NCI-H510A treated with DMSO at 0.1 percent for 48 hours (cell line): ENCODE data around the gene SCAANT1.
A peak's percentile ranks its signal among the peaks of the same experiment; 100 is the strongest.

Source experiments
- DNase-seq: peaks from one replicate; lab custom pipeline; 2025; lab: John Stamatoyannopoulos, UW

Gene SCAANT1

GRCh38 chr3:63934041-63934866, 22.1 kb upstream of the SCAANT1 start:
- DNase-seq, result no peak

DNA sequence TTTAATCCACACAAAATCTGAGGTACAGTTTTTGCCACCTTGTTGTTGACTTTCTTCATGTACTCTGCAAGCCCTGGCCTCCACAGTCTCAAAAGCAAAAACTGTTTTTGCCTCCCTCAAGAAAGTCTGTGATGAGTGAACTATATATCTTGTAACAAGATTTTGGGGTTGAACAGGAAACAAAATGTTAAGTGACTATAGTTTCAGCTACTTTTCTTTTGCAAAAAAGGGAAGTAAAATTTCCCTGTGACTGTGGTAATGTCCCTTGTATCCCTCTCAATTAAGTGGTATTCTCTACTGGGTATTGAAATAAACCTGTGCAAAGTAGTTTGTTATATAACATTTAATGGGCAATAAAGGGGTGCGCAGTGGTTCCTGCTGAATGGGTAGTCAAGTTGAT, 21.3 kb upstream of the SCAANT1 start:
- no peak for DNase-seq

DNA sequence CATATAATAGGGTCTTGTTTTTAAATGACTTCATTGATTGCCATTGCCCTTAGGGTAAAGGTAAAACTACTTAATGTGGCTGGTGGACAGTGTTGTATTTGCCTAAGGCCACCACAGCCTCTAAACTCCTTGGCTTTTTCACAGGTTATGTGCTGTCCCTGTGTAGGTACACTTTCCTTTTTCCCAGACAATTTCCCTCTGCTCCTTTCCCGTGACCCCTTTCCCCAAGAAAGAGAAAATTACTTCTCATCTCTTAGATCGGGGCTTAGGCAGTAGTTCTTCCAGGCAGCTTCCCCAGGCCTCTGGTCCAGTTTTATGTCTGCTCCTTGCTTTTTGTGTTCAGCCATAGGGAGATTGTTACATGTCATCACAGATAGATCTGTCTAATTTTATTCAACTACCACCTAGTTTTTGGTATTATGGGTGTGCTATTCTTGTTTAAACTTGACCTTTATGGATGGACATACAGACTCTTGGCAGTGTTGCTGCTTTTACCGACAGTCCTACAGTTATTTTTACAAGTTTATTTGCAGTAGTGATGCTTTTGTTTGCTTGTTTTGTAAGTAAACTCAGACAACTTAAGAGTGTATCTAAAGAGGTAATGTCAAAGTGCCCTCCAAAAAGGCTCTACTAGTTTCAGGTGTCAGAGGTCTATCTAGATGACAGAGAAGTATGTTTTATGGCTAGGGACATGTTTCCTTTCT, 20.5 kb upstream of the SCAANT1 start:
- no peak for DNase-seq

DNA sequence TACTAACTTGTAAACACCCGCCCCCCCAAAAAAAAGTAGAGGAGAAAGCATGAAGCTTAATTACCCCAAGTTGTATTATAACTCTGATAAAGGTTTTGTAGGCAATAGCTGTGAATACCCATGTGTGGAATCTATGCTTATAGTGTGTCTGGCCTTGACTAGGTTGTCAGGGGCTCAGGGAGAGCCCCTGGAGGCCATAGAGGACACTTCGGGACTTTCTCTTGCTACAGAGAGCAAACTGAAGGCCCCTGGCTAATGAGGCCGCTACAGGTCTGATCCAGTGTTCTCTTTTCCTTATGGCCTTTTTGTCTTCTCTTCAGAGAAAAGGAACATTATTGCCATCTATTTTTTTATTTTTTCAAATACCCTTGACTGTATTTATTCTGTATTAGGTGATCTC, 19.1 kb upstream of the SCAANT1 start:
- DNase-seq, result no peak

GRCh38 chr3:63927422-63928280, 15.5 kb upstream of the SCAANT1 start:
- DNase-seq, result no peak

- no peak for DNase-seq
Observed at GRCh38 chr3:63926309-63926708, 14.1 kb upstream of the SCAANT1 start.

GRCh38 chr3:63922491-63923199, 10.5 kb upstream of the SCAANT1 start:
- DNase-seq, result no peak

DNA sequence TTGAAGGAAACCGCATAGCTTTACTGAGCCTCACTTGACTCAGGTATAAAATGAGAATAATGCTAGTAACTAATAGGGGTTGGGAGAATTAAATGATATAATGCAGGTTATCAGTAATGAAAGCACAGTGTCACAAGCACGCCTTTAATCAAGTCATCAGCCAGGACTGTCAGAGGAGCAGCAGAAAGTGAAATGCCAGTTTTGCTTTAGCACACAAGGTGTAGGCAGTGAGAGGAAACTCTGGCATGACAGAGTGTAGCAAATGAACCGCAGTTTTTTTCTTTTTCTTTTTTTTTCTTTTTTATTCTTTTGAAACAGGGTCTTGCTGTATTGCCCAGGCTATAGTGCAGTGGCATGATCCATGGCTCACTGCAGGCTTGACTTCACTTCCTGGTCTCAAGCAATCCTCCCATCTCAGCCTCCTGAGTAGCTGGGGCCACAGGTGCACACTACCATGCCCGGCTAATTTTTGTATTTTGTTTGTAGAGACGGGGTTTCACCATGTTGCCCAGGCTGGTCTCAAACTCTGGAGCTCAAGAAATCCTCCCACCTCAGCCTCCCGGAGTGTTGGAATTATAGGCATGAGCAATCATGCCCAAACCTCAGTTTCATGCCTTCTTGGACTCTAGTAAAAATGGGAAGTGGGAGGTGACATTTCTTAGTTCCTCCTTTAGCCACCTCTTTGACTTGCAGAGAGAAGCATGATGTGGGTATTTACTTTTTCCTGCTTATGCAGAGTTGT, 9.7 kb upstream of the SCAANT1 start:
- DNase-seq, result no peak

DNA sequence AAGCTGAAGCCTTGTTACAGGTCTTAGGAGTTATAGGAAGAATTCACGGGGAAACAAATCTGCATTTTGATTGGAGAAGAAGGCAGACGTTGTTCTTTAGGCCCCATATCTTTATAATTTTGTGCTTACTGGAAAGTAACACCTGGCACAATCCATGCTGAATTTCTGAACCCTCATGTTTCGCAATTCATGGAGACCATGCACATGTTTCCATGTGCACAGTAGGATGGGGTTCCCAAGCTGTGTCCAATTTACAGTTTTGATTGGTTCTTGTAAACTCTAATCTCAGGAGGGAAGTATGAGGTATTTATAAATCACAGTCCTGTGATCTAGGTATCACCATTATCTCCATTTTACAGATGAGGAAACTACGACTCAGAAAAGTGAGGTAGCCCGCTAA, 7.8 kb upstream of the SCAANT1 start:
- no peak for DNase-seq

- DNase-seq, result no peak
Observed at GRCh38 chr3:63918321-63918720, 6.1 kb upstream of the SCAANT1 start.

GRCh38 chr3:63914312-63914711, 2.1 kb upstream of the SCAANT1 start:
- no peak for DNase-seq

GRCh38 chr3:63912768-63913588, 795 bp upstream of the SCAANT1 start:
- peak; percentile 26 for DNase-seq

GRCh38 chr3:63911509-63911872, 692 bp downstream of the SCAANT1 start:
- peak; percentile 36 for DNase-seq

DNA sequence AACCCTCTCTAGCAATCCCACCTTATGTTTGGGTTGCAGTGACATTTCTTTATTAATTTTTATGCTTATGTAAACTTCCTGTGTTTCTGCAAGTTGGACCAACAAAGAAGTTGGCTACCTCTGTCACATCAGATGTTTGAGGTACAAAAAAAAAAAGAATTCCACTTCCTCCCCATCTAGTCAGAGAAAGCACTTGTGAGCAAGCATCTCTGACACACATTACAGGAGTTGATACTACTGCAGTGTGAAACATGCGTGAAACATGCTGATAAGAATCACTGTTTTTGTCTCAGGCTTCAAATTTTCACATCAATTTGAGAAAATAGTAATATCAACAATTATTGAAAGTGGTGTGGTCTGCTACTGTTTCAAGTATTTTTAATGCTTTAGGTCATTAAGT, 1.3 kb downstream of the SCAANT1 start:
- no peak for DNase-seq

GRCh38 chr3:63910001-63910400, 2.2 kb downstream of the SCAANT1 start:
- no peak for DNase-seq

- no peak for DNase-seq
Observed at GRCh38 chr3:63909431-63909830, 2.8 kb downstream of the SCAANT1 start.

GRCh38 chr3:63908776-63909175, 3.4 kb downstream of the SCAANT1 start:
- no peak for DNase-seq

DNA sequence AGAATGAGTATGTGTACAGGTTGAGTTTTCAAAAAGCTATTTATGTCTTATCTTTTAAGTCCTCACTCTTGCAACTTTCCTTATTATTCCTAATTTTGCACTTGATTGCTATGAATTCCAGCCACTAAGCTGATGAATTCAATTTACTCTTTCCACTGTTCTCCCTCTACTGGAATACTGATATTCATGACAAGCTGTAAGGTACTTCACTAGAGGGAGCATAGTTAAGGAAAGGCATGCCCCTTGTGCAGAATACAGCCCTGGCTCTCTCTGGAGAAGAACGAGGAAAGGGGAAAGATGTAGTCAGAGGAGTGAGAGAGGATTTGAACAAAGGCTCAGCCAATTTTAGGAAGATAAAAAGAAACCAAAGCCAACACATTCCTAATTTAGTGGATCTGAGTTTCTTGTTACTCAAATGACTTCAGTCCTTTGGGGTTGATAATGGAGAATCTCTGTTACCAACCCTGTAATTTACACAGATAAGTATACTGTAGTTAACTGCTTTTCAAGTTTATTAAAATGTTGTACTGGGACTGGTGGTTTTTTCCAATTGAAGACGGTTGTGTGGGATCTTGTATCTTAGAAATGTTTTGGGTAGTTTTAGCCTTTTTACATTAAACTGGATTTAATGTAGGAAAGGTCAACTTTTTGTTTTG, 4.0 kb downstream of the SCAANT1 start:
- DNase-seq, result no peak

DNA sequence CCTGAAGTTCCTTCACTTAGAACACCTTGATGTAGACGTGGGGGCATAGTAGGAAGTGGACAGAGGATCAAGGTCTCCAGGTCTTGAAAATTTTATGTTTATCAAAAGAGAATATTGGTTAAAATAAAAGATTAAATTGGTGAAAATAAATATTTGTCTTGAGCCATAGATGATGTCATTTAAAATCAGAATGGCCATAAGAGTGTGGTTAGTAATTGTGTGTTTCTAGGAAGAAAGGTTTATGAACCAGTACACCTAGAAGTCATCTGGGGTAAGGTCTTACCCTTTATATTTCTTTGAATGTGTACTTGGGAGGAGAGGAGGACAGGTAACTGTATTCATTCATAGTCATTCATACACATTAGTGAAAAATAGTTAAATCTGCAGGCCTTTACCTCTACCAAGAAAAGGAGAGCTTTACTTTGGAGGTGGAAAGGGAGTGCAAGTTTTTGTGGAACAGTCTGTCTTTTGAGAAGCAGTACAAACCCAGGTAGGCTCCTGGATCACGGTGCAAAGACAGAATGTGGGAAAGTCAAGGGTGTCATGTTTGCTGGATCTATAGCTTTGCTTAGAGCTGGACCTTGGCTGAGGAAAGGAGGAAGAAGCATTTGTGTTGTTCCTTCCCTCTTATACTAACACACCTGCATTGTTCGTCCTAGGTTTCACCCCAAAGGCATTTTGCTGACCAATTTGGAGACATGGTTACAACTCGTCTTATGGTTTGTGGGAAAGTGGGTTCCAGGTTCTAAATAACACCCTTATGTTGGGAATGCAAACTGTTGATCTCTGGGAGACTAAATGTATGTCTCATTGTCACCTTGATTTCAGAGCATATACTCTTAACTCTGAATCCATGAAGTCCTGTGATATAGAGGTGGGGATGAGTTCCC, 6.2 kb downstream of the SCAANT1 start:
- DNase-seq, result no peak
